Activated CD8-positive, alpha-beta T cell treated with anti-CD3 and anti-CD28 coated beads, Interleukin-2, amount 10 ng/mL, durations not matched to agents 7 days and 5 days (primary cell): ENCODE measurements around the gene ASIC4. TPM values are rescaled to one million over a fixed set of nuclear protein-coding genes. Genes with fewer than 3 reads are reported as not detected.

ENCODE experiments used
- ATAC-seq: fragments of 150-1000 bp; cut with Tn5 transposase; one replicate; pipeline ENCODE4 v1.10.0; 2021; ENCODE audit warnings: moderate library complexity
- CTCF ChIA-PET: fragments of 350-600 bp; sonication (Branson Sonifier 250); formaldehyde crosslinking; loops from one replicate; lab custom pipeline; 2021; ENCODE audit warnings: antibody characterized with exemption; lab: Charles Lee
- POLR2A ChIA-PET: fragments of 350-600 bp; sonication (Branson Sonifier 250); formaldehyde crosslinking; loops from one replicate; lab custom pipeline; 2021; ENCODE audit warnings: antibody characterized with exemption; lab: Charles Lee
- DNase-seq: peaks from one replicate; pipeline ENCODE4 v3.0.0-alpha.2; 2020
- H3K27ac Mint-ChIP-seq: one replicate; pipeline ENCODE4 v1.8.0; 2021; ENCODE audit warnings: mild to moderate bottlenecking, mixed read lengths
- H3K27me3 Mint-ChIP-seq: one replicate; pipeline ENCODE4 v1.8.0; 2021; ENCODE audit warnings: low read depth, mixed read lengths
- H3K36me3 Mint-ChIP-seq: one replicate; pipeline ENCODE4 v1.8.0; 2021; ENCODE audit warnings: low read depth, mixed read lengths
- H3K4me1 Mint-ChIP-seq: one replicate; pipeline ENCODE4 v1.8.0; 2021; ENCODE audit warnings: low read depth, mixed read lengths
- H3K4me3 Mint-ChIP-seq: one replicate; pipeline ENCODE4 v1.8.0; 2021; ENCODE audit warnings: mild to moderate bottlenecking, mixed read lengths
- H3K9me3 Mint-ChIP-seq: one replicate; pipeline ENCODE4 v1.8.0; 2022; ENCODE audit warnings: mixed read lengths; ENCODE audit not compliant: insufficient read depth
- total RNA-seq, 2 experiments: library from RNA; stranded (reverse); gene quantifications; one replicate each; pipeline ENCODE4 v1.2.3, GENCODE V29; 2021

The ASIC4 gene
- total RNA-seq, 2 experiments from 2014 or later: not detected

DNA sequence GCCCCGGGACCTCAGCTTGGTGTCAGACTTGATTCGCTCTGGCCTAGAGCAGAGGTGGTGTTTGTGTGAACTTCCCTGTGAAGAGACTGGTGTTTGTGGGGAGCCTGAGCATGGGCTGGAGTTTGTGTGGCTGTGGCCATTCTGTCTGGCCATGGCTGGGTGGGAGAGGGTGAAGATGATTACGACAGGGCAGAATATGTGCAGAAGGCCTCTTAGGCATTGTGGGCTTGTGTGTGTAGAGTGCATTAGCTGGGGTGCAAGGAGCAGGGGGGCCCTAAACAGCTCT lies 46.6 kb downstream of the ASIC4 start:
- Mint-ChIP-seq H3K27me3 (no peaks in the 10 kb centered on the region), H3K4me3 (no peak overlapping the region), H3K36me3 (no peaks in the 10 kb centered on the region), H3K4me1 (no peaks in the 10 kb centered on the region), H3K9me3 (no peaks in the 10 kb centered on the region), H3K27ac (no peak overlapping the region)
- CTCF ChIA-PET: interaction anchor here (0.7 to 4.0 kb wide), 15 partner anchors 9 to 215 kb away, joined by 3 to 21 read pairs (median 5); partner anchors contain the start of genes CHPF, STK11IP and TMEM198
- ATAC-seq (no peak), DNase-seq (no peak)
- POLR2A ChIA-PET: no interaction called here

- DNase-seq (no peak), ATAC-seq (no peak)
- CTCF ChIA-PET: interaction anchor here (1.0 to 4.0 kb wide), 9 partner anchors 10 to 80 kb away, joined by 3 to 21 read pairs (median 8); partner anchors contain the start of genes CHPF, STK11IP and TMEM198
- no peaks in the 10 kb centered on the region for H3K9me3 Mint-ChIP-seq
- H3K36me3 Mint-ChIP-seq: no peaks in the 10 kb centered on the region
- POLR2A ChIA-PET: interaction anchor here (1.2 kb wide), 1 partner anchor 10 kb away, joined by 3 read pairs; the partner anchor contains the start of gene OBSL1
- H3K27ac Mint-ChIP-seq: no peak overlapping the region
- no peak overlapping the region for H3K4me3 Mint-ChIP-seq
- no peaks in the 10 kb centered on the region for H3K4me1 Mint-ChIP-seq
- H3K27me3 Mint-ChIP-seq: no peaks in the 10 kb centered on the region
These were observed 47.1 kb downstream of the ASIC4 start for GRCh38 chr2:219561179-219562048.

DNA sequence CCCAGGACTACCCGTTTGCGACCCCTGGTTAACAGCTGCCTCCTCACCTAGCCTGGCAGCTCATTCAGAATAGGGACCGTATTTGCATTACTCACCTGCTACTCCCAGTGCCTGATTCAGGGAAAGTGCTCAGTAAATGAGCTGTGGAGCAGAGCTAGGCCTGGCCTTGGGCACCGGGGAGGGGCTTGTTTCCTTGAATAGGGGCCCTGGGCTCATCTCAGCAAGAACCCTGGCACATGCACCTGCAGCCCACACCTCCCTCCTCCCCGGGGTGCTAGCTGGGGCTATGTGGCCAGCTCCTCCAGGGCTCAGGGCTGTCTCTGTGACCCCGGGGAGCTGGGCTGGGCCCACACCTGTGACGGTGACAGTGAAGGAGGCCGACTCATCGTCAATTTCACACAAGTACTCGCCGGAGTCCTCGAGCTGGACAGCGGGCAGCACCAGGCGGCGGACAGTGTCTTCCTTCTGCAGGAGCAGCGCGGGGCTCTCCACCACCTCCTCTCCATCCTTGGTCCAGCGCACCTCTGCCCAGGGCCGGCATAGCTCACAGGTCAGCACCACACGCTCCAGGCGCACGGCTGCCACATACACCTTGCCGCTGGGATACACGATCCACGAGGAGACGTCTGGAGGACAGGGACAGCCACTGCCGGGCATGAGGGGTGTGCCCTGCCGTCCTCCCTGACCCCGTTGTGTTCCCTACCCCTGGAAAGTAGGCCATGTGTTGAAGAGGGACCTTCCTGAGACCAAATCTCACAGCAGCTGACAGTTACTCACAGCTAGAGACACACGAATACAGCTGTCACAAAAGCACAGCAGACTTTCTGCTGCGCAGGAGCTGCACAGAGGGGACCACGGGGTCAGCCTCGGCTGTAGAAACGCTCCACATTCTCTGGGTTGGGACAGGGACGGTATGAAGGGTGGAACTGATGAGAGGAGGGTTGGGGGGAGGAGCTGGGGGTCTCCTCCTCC lies 48.1 kb downstream of the ASIC4 start:
- H3K27me3 Mint-ChIP-seq: no peaks in the 10 kb centered on the region
- ATAC-seq: no peak
- CTCF ChIA-PET: interaction anchor here (1.2 to 3.5 kb wide), 4 partner anchors 9 to 79 kb away, joined by 3 to 17 read pairs (median 4); no protein-coding TSS in a partner anchor

GRCh38 chr2:219563271-219563928 lies 49.1 kb downstream of the ASIC4 start:
- Mint-ChIP-seq H3K4me1 (no peaks in the 10 kb centered on the region), H3K27ac (no peak overlapping the region), H3K9me3 (no peaks in the 10 kb centered on the region), H3K27me3 (no peaks in the 10 kb centered on the region), H3K36me3 (no peaks in the 10 kb centered on the region), H3K4me3 (no peak overlapping the region)
- ChIA-PET POLR2A (no interaction called here), CTCF (no interaction called here)
- DNase-seq: no peak
- no peak for ATAC-seq

More for the DNA sequence above, 48.1 kb downstream of the ASIC4 start:
- no peak overlapping the region for H3K27ac Mint-ChIP-seq
- POLR2A ChIA-PET: interaction anchor here (1.2 kb wide), 1 partner anchor 9 kb away, joined by 3 read pairs; the partner anchor contains the start of gene OBSL1
- H3K9me3 Mint-ChIP-seq: no peaks in the 10 kb centered on the region
- no peaks in the 10 kb centered on the region for H3K4me1 Mint-ChIP-seq
- H3K4me3 Mint-ChIP-seq: no peak overlapping the region
- no peaks in the 10 kb centered on the region for H3K36me3 Mint-ChIP-seq
- DNase-seq: no peak

GRCh38 chr2:219565130-219566080 lies 51.1 kb downstream of the ASIC4 start:
- POLR2A ChIA-PET: no interaction called here

DNA sequence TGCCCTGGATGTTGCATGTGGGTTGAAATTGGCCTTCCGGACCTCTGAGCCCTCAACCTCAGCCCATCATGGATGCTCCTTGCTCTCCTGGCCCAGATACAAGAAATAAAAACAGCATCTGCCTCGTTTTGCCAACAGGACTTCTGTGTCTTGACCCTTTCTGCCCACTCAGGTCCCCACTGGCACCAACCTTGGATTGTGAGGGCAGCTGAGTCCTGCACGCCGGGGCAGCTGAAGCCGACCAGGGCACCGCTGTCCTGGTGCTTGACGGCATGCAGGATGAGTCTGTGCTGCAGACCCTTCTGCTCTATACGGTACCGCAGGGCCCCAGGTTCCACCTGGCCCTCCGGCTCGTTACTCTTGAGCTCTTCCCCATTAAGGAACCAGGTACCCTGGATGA lies 52.4 kb downstream of the ASIC4 start:
- H3K4me1 Mint-ChIP-seq: no peaks in the 10 kb centered on the region
- ATAC-seq: no peak

More at GRCh38 chr2:219565130-219566080, 51.1 kb downstream of the ASIC4 start:
- H3K4me3 Mint-ChIP-seq: no peak overlapping the region
- no peaks in the 10 kb centered on the region for H3K9me3 Mint-ChIP-seq
- no peak overlapping the region for H3K27ac Mint-ChIP-seq
- CTCF ChIA-PET: interaction anchor here (0.8 to 1.1 kb wide), 2 partner anchors 23 to 163 kb away, joined by 3 to 4 read pairs; no protein-coding TSS in a partner anchor
- ATAC-seq (no peak), DNase-seq (no peak)
- no peaks in the 10 kb centered on the region for H3K4me1 Mint-ChIP-seq
- H3K36me3 Mint-ChIP-seq: no peaks in the 10 kb centered on the region
- H3K27me3 Mint-ChIP-seq: peaks cover 14% of the 10 kb centered on the region

DNA sequence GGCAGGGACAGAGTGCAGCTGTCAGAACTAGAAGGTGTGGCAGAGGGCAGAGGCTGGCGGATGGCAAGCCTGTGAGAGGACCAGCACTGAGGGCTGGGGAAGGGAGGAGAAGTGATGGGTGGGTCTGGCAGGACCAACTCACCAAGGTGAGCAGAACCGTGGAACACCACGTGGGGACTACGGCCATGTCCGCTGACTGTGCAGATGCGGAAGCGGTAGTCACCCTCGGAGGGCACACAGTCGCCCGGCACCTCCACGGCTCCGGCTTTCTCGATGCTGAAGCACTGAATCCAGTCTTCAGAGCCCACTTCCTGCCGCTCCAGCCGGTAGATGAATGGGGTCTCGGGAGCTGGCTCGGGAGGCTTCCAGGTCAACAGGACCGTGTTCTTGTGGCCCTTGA lies 52.8 kb downstream of the ASIC4 start:
- H3K27me3 Mint-ChIP-seq: peaks cover 22% of the 10 kb centered on the region
- no peaks in the 10 kb centered on the region for H3K4me1 Mint-ChIP-seq
- ATAC-seq (no peak), DNase-seq (no peak)
- no peak overlapping the region for H3K4me3 Mint-ChIP-seq
- no peaks in the 10 kb centered on the region for H3K36me3 Mint-ChIP-seq
- H3K27ac Mint-ChIP-seq: no peak overlapping the region
- ChIA-PET POLR2A (no interaction called here), CTCF (no interaction called here)
- H3K9me3 Mint-ChIP-seq: no peaks in the 10 kb centered on the region

More for the DNA sequence above, 52.4 kb downstream of the ASIC4 start:
- ChIA-PET CTCF (no interaction called here), POLR2A (no interaction called here)
- no peaks in the 10 kb centered on the region for H3K9me3 Mint-ChIP-seq
- no peak for DNase-seq
- H3K27ac Mint-ChIP-seq: no peak overlapping the region
- H3K36me3 Mint-ChIP-seq: no peaks in the 10 kb centered on the region
- H3K4me3 Mint-ChIP-seq: no peak overlapping the region
- peaks cover 17% of the 10 kb centered on the region for H3K27me3 Mint-ChIP-seq

DNA sequence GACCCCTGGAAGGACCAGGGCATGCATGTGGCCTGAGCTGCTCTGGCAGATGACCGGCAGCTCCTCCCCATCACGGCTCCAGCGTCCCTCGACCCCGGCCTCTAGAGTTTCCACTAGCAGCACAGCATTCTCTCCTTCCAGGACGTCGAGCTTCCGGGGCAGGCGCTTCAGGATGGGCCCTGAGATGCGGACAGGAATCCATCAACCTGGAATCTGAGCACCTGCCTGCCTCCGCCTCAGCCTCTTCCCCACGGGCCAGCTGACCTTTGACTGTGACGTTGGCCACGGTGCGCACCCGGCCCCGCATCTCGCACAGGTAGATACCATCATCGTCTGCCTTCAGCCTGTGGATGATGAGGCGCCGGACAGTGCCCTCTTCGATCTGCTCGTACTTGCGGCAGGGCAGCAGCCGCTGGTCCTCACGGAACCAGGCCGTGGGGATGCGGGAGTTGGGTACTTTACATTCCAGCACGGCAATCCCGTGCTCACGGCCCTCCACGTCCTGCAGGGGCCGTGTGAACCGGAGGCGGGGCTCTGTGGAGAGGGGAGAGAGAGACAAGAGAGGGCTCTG lies 53.6 kb downstream of the ASIC4 start:
- no peaks in the 10 kb centered on the region for H3K4me1 Mint-ChIP-seq
- H3K27ac Mint-ChIP-seq: no peak overlapping the region
- no peaks in the 10 kb centered on the region for H3K36me3 Mint-ChIP-seq
- CTCF ChIA-PET: no interaction called here
- H3K27me3 Mint-ChIP-seq: peaks cover 26% of the 10 kb centered on the region
- H3K9me3 Mint-ChIP-seq: no peaks in the 10 kb centered on the region
- H3K4me3 Mint-ChIP-seq: no peak overlapping the region
- ATAC-seq (no peak), DNase-seq (no peak)
- POLR2A ChIA-PET: no interaction called here

- Mint-ChIP-seq H3K9me3 (no peaks in the 10 kb centered on the region), H3K27ac (no peak overlapping the region), H3K36me3 (no peaks in the 10 kb centered on the region), H3K4me3 (no peak overlapping the region), H3K27me3 (peaks cover 31% of the 10 kb centered on the region), H3K4me1 (no peaks in the 10 kb centered on the region)
- CTCF ChIA-PET: no interaction called here
- no peak for ATAC-seq
- DNase-seq: no peak
- POLR2A ChIA-PET: no interaction called here
These were observed 54.8 kb downstream of the ASIC4 start for GRCh38 chr2:219569041-219569440.

- Mint-ChIP-seq H3K4me3 (no peak overlapping the region), H3K36me3 (no peaks in the 10 kb centered on the region), H3K9me3 (no peaks in the 10 kb centered on the region), H3K4me1 (no peaks in the 10 kb centered on the region), H3K27ac (no peak overlapping the region), H3K27me3 (peaks cover 31% of the 10 kb centered on the region)
- DNase-seq: no peak
- ChIA-PET CTCF (no interaction called here), POLR2A (no interaction called here)
- no peak for ATAC-seq
These were observed 55.4 kb downstream of the ASIC4 start for GRCh38 chr2:219569635-219570034.
